Activated naive CD4-positive, alpha-beta T cell treated with anti-CD3 and anti-CD28 coated beads, Interleukin-2, amount 50 U/mL, for 72 hours (primary cell): ENCODE results near the gene ATP2A3. TPM values are rescaled to one million over a fixed set of nuclear protein-coding genes. Genes with fewer than 3 reads are reported as not detected.
A peak's percentile ranks its signal among the peaks of the same experiment; 100 is the strongest.

Experiments
- ATAC-seq, 2 donors: fragments of 150-1000 bp; cut with Tn5 transposase; 2 replicates each; pipeline ENCODE4 v1.10.0; 2021; ENCODE audit warnings: mild to moderate bottlenecking in 2 of 2, moderate library complexity in 2 of 2
- DNase-seq, 2 donors: peaks; one replicate each; pipeline ENCODE4 v3.0.0; 2021 to 2022; ENCODE audit warnings: low spot score in 2 of 2
- H3K27ac Mint-ChIP-seq, 2 donors: one replicate each; pipeline ENCODE4 v1.8.0; 2022; ENCODE audit warnings: mild to moderate bottlenecking in 2 of 2, mixed read lengths in 2 of 2
- H3K36me3 Mint-ChIP-seq, 2 donors: one replicate each; pipeline ENCODE4 v1.8.0; 2022; ENCODE audit warnings: mixed read lengths in 2 of 2
- H3K9me3 Mint-ChIP-seq, 2 donors: one replicate each; pipeline ENCODE4 v1.8.0; 2022; ENCODE audit warnings: mixed read lengths in 2 of 2
- total RNA-seq, 2 donors: library from RNA; stranded (reverse); gene quantifications; one replicate each; pipeline ENCODE4 v1.2.3, GENCODE V29; 2022

Gene ATP2A3
- total RNA-seq, 2 donors from 2014 or later, result 83.0 to 110 TPM

DNA sequence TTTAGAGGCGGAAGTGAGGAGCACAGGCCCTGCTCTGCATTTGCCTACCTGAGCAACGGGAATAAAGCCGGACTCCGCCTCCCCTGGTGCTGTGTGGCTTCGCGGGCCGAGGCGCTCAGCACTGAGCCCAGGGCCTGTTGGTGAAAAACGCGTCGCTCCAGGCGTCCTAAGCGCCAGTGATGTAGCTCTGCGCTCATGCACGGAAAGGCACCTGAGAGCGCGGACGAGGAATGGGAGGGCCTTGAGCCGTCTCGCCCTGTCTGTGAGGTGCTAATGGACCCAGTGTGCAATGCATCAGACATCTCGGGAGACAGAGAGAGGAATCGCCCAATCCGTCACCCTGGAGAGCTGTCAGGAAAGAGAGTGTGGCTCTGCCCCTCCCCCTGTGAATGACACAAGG is 17.2 kb upstream of the ATP2A3 start:
- Mint-ChIP-seq H3K27ac (peak overlapping the region in 1 of 2 donors; percentile 33), H3K36me3 (no peaks in the 10 kb centered on the region), H3K9me3 (peaks cover 0 to 4% of the 10 kb centered on the region in 2 donors)
- no peak for ATAC-seq
- DNase-seq, result no peak

DNA sequence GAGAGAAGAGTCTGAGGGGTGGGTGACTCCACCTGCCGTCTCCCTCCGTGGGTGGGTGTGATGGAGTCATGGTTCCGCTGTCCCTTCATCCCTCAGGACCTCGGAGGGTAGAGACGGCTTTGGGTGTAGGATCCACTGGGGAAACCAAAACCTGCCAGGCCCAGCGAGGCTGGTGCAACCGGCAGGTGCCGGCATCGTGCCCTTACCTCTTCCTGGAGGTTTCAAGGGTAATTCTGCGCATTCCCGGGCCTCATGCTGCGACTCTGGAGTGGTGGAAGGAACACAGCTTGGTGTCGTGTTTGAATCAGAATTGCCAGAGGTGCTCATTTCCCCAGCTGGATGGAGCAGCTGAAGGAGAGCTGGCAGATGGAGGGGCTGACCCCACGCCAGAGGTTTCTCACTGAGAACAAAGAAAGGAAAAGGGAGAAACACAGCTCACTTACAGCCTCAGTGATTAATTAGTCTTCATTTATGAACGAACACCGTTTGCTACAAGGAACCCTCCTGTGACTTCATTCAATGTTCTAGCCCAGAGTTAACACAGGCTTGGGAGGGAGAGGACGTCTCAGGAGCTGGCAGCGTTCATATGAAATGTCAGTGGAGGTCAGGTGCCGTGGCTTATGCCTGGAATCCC is 16.3 kb upstream of the ATP2A3 start:
- Mint-ChIP-seq H3K9me3 (peaks cover 0 to 4% of the 10 kb centered on the region in 2 donors), H3K27ac (peak overlapping the region in 1 of 2 donors; percentile 65), H3K36me3 (no peaks in the 10 kb centered on the region)
- ATAC-seq (no peak), DNase-seq (no peak)

DNA sequence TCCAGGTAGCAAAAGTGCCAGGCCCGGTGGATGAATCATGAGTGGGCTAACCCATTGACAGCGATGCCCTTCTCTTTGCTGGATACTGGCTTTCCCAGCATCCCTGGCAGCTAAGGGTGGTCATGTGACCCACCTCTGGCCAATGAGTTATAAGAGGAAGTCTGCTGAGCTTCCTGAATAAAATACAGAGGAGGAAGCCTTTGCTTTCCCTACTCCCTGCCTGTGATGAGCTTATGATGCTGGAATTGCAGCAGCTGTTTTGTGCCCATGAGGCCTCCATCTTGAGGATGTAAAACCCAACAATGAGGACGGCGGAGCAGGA is 15.0 kb upstream of the ATP2A3 start:
- no peak for ATAC-seq
- Mint-ChIP-seq H3K27ac (peak overlapping the region in 1 of 2 donors; percentile 35), H3K9me3 (peaks cover 5 to 13% of the 10 kb centered on the region in 2 donors), H3K36me3 (peaks cover 4 to 8% of the 10 kb centered on the region in 2 donors)
- DNase-seq, result no peak

DNA sequence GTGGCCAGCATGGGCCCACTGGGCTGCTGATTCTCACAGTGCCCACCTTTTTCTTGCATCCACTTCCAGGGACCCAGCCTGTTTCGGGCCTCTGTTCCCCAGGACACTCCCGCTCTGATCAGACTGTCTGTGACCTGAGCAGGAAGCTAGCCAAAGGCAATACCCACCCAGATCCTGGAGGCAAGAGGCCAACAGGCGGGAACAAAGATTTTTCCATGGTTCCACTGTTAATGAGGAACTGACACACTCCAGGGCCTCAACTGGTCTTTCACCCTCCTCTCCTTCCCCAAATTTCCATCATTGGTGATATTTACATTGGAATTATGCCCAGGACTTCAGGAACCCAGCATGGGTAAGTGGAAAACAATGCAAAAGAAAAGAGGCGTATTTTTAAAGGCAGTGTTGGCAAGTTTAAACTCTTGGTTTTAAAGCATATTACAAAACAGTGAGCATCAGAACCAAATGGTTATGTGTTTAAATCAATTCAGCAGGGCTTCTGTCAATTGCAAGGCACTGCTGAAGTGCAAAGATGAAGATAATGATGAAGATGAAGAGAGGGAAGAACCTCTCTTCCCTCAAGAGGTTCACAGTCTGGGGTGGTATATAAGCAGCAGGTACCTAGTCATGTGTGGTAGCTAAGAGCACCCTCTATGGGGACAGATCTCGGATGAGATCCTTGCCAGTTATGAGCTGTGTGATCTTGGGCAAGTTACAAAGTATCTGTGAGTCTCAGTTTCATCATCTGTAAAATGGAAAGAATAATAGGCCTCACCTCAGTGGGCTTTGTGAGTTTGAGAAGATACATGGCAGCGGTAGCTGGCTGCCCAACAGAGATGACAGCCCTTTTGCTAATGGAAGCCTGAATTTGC is 14.4 kb upstream of the ATP2A3 start:
- Mint-ChIP-seq H3K27ac (peak overlapping the region in 1 of 2 donors; percentile 35), H3K36me3 (peaks cover 4 to 8% of the 10 kb centered on the region in 2 donors), H3K9me3 (peaks cover 5 to 13% of the 10 kb centered on the region in 2 donors)
- DNase-seq, result no peak
- ATAC-seq, result no peak

DNA sequence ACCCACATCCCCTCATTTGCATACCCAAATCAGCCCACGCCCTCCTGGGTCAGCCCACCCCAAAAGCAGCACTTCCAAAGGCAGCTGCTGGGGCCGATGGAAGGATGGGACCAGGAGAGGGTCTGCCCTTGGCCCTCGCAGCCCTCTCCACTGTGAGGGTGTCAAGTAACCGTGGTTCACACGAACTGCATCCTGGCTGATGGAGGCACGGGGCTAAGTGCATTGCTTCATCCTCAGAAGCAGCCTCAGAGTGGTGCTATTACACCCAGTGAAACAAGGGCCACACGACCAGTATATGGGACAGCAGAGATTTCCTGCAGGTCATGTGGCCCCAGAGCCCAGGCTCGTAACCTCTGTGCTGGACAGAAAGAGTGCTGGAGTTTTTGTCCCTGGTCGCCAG is 13.2 kb upstream of the ATP2A3 start:
- peaks cover 5 to 13% of the 10 kb centered on the region in 2 donors for H3K9me3 Mint-ChIP-seq
- peaks cover 4 to 8% of the 10 kb centered on the region in 2 donors for H3K36me3 Mint-ChIP-seq
- H3K27ac Mint-ChIP-seq, result no peak overlapping the region
- ATAC-seq, result no peak
- DNase-seq, result no peak

DNA sequence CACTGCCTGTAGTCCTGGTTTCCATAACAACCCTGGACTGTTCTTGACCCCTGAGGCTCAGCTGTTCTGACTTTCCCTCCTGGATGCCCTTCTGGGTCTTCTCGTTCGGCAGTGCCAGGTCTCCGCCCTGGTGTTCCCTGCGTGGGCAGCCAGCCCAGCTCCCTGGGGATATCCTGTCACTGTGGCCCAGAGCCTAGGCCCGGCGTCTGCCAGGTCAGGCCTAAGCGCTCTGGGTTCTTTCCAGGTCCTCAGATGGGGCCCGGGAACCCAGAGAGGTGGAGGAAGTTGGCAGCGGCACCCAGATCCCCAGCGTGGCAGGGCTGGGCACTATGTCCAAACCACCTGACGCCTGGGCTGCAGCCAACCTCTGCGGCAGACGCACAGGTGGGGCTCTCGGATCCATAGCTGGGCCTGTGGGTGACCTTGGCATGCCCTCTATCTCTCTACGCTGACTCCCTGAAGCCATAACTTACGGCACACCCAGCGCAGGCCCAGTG is 12.5 kb upstream of the ATP2A3 start:
- H3K27ac Mint-ChIP-seq, result no peak overlapping the region

DNA sequence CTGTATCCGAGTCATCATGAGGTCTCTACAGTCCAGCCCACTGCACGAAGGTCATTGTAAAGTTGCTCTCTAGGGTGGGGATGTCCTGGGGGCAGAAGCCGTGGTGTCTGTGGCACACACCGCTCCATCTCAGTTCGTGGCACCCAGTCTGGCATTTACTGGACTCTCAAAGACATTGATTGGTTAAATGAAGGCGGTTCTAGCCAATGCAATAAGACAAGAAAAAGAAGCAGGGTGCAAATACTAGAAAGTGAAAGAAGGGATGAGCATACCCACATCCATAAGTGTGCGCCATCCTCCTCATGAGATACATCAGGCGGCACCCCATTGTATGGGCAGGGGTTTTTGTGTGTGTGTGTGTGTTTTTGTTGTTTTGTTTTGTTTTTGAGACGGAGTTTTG is 10.7 kb upstream of the ATP2A3 start:
- Mint-ChIP-seq H3K27ac (no peak overlapping the region), H3K9me3 (peaks cover 5 to 13% of the 10 kb centered on the region in 2 donors), H3K36me3 (peaks cover 4 to 8% of the 10 kb centered on the region in 2 donors)
- no peak for ATAC-seq
- DNase-seq, result no peak

More for the DNA sequence above, 12.5 kb upstream of the ATP2A3 start:
- DNase-seq (no peak), ATAC-seq (no peak)
- peaks cover 4 to 8% of the 10 kb centered on the region in 2 donors for H3K36me3 Mint-ChIP-seq
- H3K9me3 Mint-ChIP-seq, result peaks cover 5 to 13% of the 10 kb centered on the region in 2 donors

DNA sequence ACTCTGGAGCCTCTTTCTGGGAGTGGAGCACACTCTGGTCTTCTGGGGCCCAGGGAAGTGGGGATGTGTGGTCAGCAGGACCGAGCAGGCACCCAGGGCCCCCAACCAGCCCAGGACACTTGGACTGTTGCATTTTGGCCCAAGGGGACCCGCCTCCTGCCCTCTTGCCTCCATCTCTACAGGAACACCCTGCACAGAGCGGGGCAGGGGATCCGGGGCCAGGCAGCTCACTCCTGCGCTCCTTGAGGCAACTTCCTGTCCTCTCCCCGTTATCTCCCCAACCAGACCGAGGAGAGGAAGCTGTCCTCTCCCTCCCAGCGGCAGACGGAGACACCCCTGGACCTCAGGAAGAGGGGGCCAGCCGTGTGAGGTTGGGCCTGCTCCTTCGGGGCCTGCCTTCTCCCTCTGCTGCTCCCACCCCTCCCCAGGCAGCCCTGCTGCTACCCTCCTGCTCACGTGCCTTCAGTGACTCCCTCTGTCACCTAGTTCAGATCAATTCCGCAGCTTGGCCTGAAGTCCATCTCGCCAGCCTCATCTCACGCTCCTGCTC is 10.0 kb upstream of the ATP2A3 start:
- ATAC-seq, result no peak
- Mint-ChIP-seq H3K27ac (no peak overlapping the region), H3K36me3 (peaks cover 4 to 8% of the 10 kb centered on the region in 2 donors)

DNA sequence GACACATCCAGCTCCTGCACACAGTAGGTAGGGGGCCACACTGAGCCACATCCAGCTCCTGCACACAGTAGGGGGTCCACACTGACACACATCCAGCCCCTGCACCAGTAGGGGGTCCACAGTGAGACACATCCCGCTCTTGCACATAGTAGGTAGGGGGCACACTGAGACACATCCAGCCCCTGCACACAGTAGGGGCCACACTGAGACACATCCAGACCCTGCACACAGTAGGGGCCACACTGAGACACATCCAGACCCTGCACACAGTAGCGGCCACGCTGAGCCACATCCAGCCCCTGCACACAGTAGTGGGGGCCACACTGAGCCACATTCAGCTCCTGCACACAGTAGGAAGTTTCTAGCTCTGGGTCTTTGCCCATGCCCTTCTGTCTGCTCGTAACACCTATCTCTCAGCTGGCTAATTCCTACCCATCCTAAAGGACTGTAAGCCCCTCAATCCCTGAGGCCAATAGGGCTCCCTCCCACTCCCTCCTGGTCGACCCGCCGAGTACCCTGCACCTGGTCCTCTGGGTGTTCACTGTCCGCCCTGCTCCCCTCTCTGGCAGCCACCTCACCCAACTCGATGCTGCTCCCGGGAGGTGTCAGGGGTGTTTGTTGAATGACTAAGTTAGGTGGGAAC is 9.4 kb upstream of the ATP2A3 start:
- Mint-ChIP-seq H3K27ac (no peak overlapping the region), H3K9me3 (peaks cover 5 to 8% of the 10 kb centered on the region in 2 donors)

More for the DNA sequence above, 10.0 kb upstream of the ATP2A3 start:
- H3K9me3 Mint-ChIP-seq, result peaks cover 5 to 13% of the 10 kb centered on the region in 2 donors
- no peak for DNase-seq

DNA sequence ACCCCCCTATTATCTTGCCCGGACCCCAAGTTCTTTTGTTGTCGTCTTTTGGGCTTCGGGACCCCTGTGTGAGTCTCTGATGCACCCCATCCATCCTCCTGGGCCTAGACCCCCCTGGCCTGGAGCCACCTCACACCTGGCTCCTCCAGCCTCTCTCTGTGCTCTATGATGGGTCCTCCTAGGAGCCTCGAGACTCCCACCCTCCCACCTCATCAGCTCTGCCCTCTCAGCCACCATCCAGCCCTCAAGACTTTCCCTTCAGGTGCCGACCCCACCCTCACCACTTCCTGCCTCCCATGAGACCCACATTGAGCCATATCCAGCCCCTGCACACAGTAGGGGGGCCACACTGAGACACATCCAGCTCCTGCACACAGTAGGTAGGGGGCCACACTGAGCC is 8.7 kb upstream of the ATP2A3 start:
- H3K9me3 Mint-ChIP-seq, result peaks cover 5 to 8% of the 10 kb centered on the region in 2 donors
- peaks cover 4 to 8% of the 10 kb centered on the region in 2 donors for H3K36me3 Mint-ChIP-seq
- ATAC-seq (no peak), DNase-seq (no peak)
- no peak overlapping the region for H3K27ac Mint-ChIP-seq

More for the DNA sequence above, 9.4 kb upstream of the ATP2A3 start:
- no peak for ATAC-seq
- peaks cover 4 to 8% of the 10 kb centered on the region in 2 donors for H3K36me3 Mint-ChIP-seq
- no peak for DNase-seq

DNA sequence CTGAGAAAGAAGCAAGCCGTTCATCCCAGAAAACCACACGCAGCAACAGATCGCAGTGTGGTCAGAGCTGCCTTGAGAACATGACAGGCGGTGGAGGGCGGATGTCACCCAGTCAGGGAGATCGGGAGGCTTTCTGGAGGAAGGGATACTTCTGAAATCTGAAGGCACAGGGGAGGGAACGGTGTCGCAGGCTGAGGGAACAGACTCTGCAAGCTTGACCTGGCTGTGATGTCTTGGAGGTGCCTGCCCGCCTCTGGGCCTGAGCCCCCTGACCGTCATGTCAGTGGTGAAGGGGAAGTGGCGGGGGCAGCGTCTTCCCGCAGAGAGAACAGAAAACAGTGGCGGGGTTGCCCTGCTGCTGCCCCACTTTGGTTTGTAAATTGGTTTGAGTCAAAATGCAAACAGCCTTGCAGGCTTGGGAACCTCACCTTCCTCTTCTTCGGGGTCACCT is 8.1 kb upstream of the ATP2A3 start:
- DNase-seq, result no peak
- peak in 1 of 2 donors; percentile 57 for ATAC-seq
- H3K36me3 Mint-ChIP-seq, result peaks cover 4 to 8% of the 10 kb centered on the region in 2 donors
- H3K9me3 Mint-ChIP-seq, result peaks cover 5 to 8% of the 10 kb centered on the region in 2 donors
- H3K27ac Mint-ChIP-seq, result no peak overlapping the region

DNA sequence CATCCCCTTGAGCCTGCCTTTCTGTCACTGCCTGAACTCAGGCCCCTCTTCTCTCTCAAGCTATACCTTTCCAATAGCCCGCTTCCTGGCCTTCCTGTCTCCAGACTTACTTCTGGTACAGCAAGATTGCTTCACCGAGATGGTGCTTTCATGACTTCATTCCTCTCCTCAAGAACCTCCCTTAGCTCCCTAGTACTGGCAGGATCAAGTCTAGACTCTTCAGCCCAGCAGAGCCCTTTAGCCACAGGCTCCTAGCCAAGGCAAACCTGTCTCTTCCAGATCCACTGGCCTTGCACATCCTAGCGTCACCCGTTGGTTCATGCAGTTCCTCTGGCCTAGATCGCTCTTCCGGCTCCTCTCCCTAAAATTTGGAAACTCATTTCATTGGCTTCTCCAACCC is 6.4 kb upstream of the ATP2A3 start:
- DNase-seq, result no peak
- peaks cover 5 to 8% of the 10 kb centered on the region in 2 donors for H3K9me3 Mint-ChIP-seq
- H3K36me3 Mint-ChIP-seq, result peaks cover 4 to 8% of the 10 kb centered on the region in 2 donors
- no peak for ATAC-seq
- H3K27ac Mint-ChIP-seq, result no peak overlapping the region

DNA sequence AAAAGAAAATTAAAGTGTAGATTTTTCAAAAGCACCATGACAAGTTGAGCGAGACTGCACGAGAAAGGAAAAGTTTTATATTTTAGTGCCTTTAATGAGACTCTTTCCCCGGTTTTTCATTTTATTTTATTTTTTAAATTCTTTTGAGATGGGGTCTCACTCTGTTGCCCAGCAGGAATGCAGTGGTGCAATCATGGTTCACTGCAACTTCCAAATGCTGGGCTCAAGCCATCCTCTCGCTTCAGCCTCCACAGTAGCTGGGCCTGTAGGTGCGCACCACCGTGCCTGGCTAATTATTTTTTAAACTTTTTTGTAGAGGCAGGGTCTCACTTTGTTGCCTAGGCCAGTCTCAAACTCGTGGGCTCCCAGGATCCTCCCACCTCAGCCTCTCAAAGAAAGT is 5.7 kb upstream of the ATP2A3 start:
- Mint-ChIP-seq H3K27ac (no peak overlapping the region), H3K36me3 (peaks cover 3 to 7% of the 10 kb centered on the region in 2 donors), H3K9me3 (peaks cover 4 to 6% of the 10 kb centered on the region in 2 donors)
- no peak for DNase-seq
- no peak for ATAC-seq

DNA sequence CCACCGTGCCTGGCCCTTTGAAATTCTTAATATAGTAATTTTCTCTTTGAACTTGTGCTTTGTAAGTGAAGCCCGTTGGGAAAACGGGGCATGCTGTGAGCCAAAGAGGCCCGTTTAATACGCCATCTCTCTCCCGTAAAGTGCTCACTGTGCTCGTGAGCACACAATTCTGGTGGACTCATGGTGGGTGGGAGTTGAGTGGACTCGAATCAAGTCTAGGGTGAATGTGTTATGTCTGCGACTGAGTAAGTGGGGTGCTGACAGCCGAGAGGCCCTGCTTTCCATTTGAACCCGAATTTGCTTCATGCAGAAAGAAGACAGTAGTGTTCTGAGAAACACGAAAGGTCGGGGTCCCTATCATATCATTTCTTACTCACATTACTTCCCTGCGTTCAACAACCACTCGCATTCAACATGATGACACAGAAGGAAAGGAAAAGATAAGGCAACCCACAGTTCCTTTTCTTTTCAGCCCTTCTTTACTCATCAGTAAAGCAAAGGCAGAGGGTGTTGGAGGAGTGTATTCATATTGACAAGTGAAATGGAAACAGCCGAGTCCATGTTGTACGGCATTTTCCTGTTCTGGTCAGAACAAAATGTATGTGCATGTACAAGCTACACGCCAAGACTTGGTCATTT is 4.8 kb upstream of the ATP2A3 start:
- Mint-ChIP-seq H3K36me3 (no peaks in the 10 kb centered on the region), H3K9me3 (no peaks in the 10 kb centered on the region), H3K27ac (no peak overlapping the region)
- DNase-seq (no peak), ATAC-seq (no peak)

DNA sequence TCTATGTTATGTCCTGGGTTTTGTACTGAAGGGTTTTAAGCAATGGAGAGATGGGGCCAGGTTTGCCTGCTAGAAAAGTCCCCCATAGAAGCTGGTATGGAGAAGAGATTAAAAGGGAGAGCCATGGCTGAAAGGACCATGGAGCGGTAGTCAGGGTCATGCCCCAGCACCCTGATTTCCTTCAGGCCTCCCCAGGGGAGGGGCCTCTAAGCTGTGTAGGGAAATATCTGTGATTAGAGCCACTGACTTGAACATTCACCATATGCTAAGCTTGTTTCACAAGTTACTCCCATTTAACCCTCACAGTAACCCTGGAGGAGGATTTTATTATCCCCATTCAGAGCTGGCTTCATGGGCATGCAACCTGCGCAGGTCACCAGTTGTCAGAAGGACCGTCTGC is 3.8 kb upstream of the ATP2A3 start:
- H3K9me3 Mint-ChIP-seq, result no peaks in the 10 kb centered on the region
- no peak for DNase-seq
- H3K27ac Mint-ChIP-seq, result peak overlapping the region in 1 of 2 donors; percentile 26
- peaks cover 0 to 4% of the 10 kb centered on the region in 2 donors for H3K36me3 Mint-ChIP-seq
- no peak for ATAC-seq

DNA sequence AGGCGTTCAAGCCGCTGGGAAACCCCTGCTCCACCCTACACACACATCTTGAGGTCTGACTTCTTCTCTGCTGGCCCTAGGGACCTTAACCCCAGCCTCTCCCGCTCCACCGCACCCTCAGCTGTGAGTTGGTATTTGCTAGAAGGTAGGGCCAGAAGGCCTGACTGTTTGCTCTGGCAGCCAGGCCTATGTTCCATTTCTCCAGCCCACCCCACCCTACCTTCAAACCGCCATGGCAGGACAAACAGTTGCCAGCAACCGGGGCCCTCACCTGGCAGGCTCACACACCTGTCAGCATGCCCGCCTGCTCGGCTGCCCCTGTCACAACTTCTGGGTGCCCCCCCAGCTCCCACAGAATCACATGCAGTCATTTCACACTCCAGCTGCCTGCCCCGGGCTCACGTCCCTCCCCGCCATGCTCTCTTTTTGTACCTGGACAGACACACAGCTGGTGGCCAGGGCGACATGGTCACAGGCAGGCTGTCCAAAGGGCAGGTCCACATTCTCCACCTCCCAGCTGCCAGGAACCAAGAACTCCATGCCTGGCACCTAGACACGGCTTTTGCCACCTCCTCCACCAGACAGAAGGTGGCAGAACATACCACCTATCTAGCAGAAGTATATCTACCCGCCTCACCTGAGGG is 2.6 kb upstream of the ATP2A3 start:
- Mint-ChIP-seq H3K27ac (peak overlapping the region in 1 of 2 donors; percentile 11), H3K9me3 (no peaks in the 10 kb centered on the region)

More for the DNA sequence above, 2.6 kb upstream of the ATP2A3 start:
- peaks cover 0 to 5% of the 10 kb centered on the region in 2 donors for H3K36me3 Mint-ChIP-seq
- ATAC-seq (no peak), DNase-seq (no peak)
